Heart right ventricle (tissue), 16 donors: ENCODE measurements around the gene TMEM9B. TPM values are rescaled to one million over a fixed set of nuclear protein-coding genes. Genes with fewer than 3 reads are reported as not detected.

Experiments
- ATAC-seq, 8 donors: fragments of 200-7000 bp; cut with Tn5 transposase; one replicate each; pipeline ENCODE4 v1.9.1; 2020; ENCODE audit warnings: mild to moderate bottlenecking in 8 of 8, moderate library complexity in 8 of 8, moderate number of reproducible peaks in 1 of 8
- DNase-seq, 2 donors: peaks; one replicate each; pipeline ENCODE4 v3.0.0-alpha.2; 2020
- H3K27ac ChIP-seq, 10 donors: fragments of 200-600 bp; sonication (generic) in 2 of 10; one replicate each; pipeline versions ENCODE4 v1.5.0 to v1.8.0; 2020 to 2022; ENCODE audit warnings: mild to moderate bottlenecking in 3 of 10
- H3K27me3 ChIP-seq, 7 donors: fragments of 200-600 bp; one replicate each; pipeline ENCODE4 v1.8.0; 2021 to 2022; ENCODE audit warnings: mild to moderate bottlenecking in 2 of 7
- H3K36me3 ChIP-seq, 9 donors: fragments of 200-600 bp; sonication (generic) in 1 of 9; one replicate each; pipeline versions ENCODE4 v1.5.0 to v1.8.0; 2020 to 2022; ENCODE audit warnings: mild to moderate bottlenecking in 2 of 9
- H3K4me1 ChIP-seq, 9 donors: fragments of 200-600 bp; sonication (generic) in 1 of 9; one replicate each; pipeline versions ENCODE4 v1.5.0 to v1.8.0; 2020 to 2022; ENCODE audit warnings: mild to moderate bottlenecking in 4 of 9
- H3K4me3 ChIP-seq, 10 donors: fragments of 200-600 bp; sonication (generic) in 2 of 10; one replicate each; pipeline versions ENCODE4 v1.5.0 to v1.8.0; 2020 to 2022; ENCODE audit warnings: mild to moderate bottlenecking in 7 of 10, moderate library complexity in 2 of 10
- H3K9me3 ChIP-seq, 11 donors: fragments of 200-600 bp in 10 of 11; sonication (generic) in 2 of 11; one replicate each; pipeline versions ENCODE4 v1.5.0 to v1.8.0; 2013 to 2022; ENCODE audit warnings: mild to moderate bottlenecking in 2 of 11, control low read depth in 1 of 11, moderate library complexity in 1 of 11
- CTCF ChIP-seq, 9 donors: fragments of 200-600 bp; sonication (generic) in 2 of 9; IDR thresholded peaks; one replicate each; pipeline versions ENCODE4 v1.5.0 to v1.8.0; 2021 to 2022; ENCODE audit warnings: antibody characterized with exemption in 9 of 9, mild to moderate bottlenecking in 5 of 9, moderate library complexity in 1 of 9
- WGBS, 2 donors: extraction: QIAGEN DNeasy Blood & Tissue Kit; methylation state at CpG; one replicate each; pipeline ENCODE4 v1.1.7; 2013; ENCODE audit warnings: inconsistent platforms in 1 of 2; 5-methylcytosine and 5-hydroxymethylcytosine counted together
- intact Hi-C, 10 donors: fragments of 100-400 bp; cut with DNase I; formaldehyde crosslinking; loops; one replicate each; pipeline versions ENCODE4 v1.11.1 to v1.14.2; 2022
- polyA plus RNA-seq, 2 donors: library from polyadenylated mRNA; stranded (reverse); fragments of 200-250 nt; gene quantifications; one replicate each; pipeline ENCODE4 v1.2.3, GENCODE V29; 2013
- total RNA-seq, 10 donors: library from RNA; stranded (reverse); fragmentation: NEBNext Ultra II Directional in 3 of 10; extraction: Animal tissue kit (Norgen Biotek cat#: 25700) in 3 of 10; gene quantifications; one replicate each; pipeline versions ENCODE4 v1.2.1 to v1.2.4, GENCODE V29; 2021 to 2023
- donor health status: Arrhythmogenic right ventricular cardiomyopathy.
- donor health status: ischemic (EF 13 %, LVEDD 7.1; RV severe dilation, severe dysfunction).
- donor health status: healthy with polysubstance abuse.
- donor health status: DM: no; HTN: yes; CAD: no.
- donor health status: DM: no; HTN: no; CAD: no.
- donor health status: ischemic (EF 25% LVEDD 6.9; RV normal size, moderate dysfunction).
- donor health status: ischemic (EF 25% LVEDD 5.7; RV mildly dilated, moderate dysfunction).
- donor health status: healthy.
- donor health status: DM: yes; HTN: yes; CAD: no.
- donor health status: Ischemic cardiomyopathy.
- donor health status: ischemic (EF 35%, LVEDD 5.7; RV mildly dilated, moderate dysfunction).
- donor health status: nonischemic (EF 11% LVEDD 7.7; RV severe dilation, severe dysfunction).
- donor health status: DM: yes; HTN: yes; CAD: no.
- donor health status: PGD.
- donor health status: ischemic (EF 29% LVEDD 5.4; RV normal size, mild dysfunction).
- donor health status: nonischemic (EF 23%, LVEDD 6.1; RV moderate dilation, normal function).

Gene TMEM9B
- total and polyA plus RNA-seq, 12 donors = 23.8 to 56.7 (median 47.7) TPM

DNA sequence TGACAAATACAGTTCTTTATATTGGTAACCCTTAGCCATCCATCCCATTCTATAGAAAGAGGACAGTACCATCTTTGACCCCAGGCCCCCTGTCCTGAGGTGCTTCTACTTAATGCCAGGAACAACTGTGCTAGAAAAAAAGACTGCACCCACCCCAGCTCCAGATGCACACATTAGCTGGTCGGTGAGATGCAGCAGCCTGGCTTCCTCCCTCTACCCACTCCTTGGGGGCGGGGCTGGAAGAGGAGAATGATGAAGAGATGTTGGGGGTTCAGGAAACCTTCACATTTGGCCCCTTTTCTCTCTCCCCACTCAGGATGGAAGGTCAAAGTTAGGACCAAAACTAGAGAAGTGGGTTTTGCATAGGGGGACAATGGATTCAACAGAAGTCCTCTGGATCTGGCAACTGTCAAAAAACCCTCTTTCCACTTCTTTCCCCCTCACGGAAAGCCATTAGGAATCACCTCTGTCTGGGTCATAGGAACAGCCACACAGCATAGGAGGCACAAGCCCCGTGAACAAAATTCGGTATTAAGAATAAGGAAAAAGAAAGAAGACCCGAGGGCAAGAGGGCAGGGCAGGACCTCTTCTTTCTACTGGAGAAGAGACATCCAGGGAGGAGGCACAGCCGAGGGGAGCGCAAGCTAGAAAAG lies 38.8 kb upstream of the TMEM9B start:
- H3K27ac ChIP-seq = no peak overlapping the region
- H3K9me3 ChIP-seq = no peaks in the 10 kb centered on the region
- DNase-seq (no peak), ATAC-seq (no peak)
- intact Hi-C loops = no loop called here
- peak overlapping the region in 9 of 10 donors; percentile 32 to 56 (median 54) for H3K4me3 ChIP-seq
- WGBS, 2 donors = 12 to 15% methylated on average over 8 of the region's 8 CpGs
- peaks cover 7 to 27% (median 20%) of the 10 kb centered on the region in 9 donors for H3K4me1 ChIP-seq
- peaks cover 0 to 58% (median 31%) of the 10 kb centered on the region in 7 donors for H3K27me3 ChIP-seq
- no peaks in the 10 kb centered on the region for H3K36me3 ChIP-seq
- no peak for TF ChIP-seq CTCF (IDR thresholded peaks at IDR 0.05)

- peaks cover 0 to 60% (median 35%) of the 10 kb centered on the region in 7 donors for H3K27me3 ChIP-seq
- peak in 1 of 8 donors; percentile 17 for ATAC-seq
- intact Hi-C loops = no loop called here
- no peak for TF ChIP-seq CTCF (IDR thresholded peaks at IDR 0.05)
- H3K27ac ChIP-seq = no peak overlapping the region
- no peaks in the 10 kb centered on the region for H3K36me3 ChIP-seq
- H3K4me1 ChIP-seq = peaks cover 7 to 27% (median 19%) of the 10 kb centered on the region in 9 donors
- 73 to 83% methylated on average over 6 of the region's 6 CpGs for WGBS, 2 donors
- no peak for DNase-seq
- H3K4me3 ChIP-seq = no peak overlapping the region
- H3K9me3 ChIP-seq = no peaks in the 10 kb centered on the region
Observed at GRCh38 chr11:9001736-9002135, 37.5 kb upstream of the TMEM9B start.

DNA sequence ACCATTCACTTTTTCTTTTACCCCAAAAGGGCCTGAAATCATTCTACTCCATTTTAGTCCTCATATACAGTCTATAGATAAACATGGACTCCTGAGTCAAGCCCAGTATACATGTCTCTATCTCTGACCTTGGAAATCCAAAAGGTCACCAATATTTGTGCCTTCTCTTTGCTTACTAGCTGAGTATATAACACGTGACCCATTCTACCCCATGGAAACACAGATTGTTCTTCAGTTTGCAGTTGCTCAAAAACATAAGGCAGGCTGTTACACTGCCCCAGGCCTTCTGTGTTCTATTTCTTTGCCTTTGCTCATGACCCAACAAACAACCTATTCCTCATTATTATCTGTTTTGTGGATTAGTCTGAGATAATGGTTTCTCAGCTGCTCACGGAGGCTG lies 33.8 kb upstream of the TMEM9B start:
- Histone ChIP-seq H3K36me3 (no peaks in the 10 kb centered on the region), H3K9me3 (no peaks in the 10 kb centered on the region), H3K4me1 (peaks cover 0 to 10% (median 3%) of the 10 kb centered on the region in 9 donors), H3K4me3 (no peak overlapping the region), H3K27me3 (peaks cover 0 to 50% (median 25%) of the 10 kb centered on the region in 7 donors), H3K27ac (no peak overlapping the region)
- DNase-seq (no peak), ATAC-seq (no peak)
- no peak for TF ChIP-seq CTCF (IDR thresholded peaks at IDR 0.05)
- WGBS, 2 donors = 88 to 90% methylated on average over 2 of the region's 2 CpGs
- intact Hi-C loops = no loop called here

DNA sequence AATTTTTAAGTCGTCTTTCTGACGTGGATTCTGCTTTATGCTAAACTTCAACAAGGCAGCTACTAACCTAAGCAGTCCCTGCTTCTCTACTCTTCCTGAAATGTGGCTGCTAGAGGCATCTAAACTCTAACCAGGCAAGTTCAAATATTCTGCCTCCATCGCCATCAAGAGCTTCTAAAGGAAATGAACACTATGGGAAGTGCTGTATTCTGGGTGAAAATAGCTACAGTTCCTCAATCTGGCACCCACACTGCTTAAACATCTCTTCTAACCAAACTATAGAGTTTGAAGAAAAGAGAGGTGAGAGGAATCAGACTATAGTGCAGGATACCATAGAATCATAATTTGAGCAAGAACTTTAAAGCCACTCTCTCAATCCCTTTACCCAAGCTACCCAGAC lies 33.2 kb upstream of the TMEM9B start:
- DNase-seq (no peak), ATAC-seq (no peak)
- H3K9me3 ChIP-seq = no peaks in the 10 kb centered on the region
- H3K4me1 ChIP-seq = peaks cover 0 to 5% (median 0%) of the 10 kb centered on the region in 9 donors
- no peaks in the 10 kb centered on the region for H3K36me3 ChIP-seq
- TF ChIP-seq CTCF (IDR thresholded peaks at IDR 0.05) = no peak
- H3K4me3 ChIP-seq = no peak overlapping the region
- 89 to 95% methylated on average over 3 of the region's 3 CpGs for WGBS, 2 donors
- H3K27me3 ChIP-seq = peaks cover 0 to 44% (median 20%) of the 10 kb centered on the region in 7 donors
- intact Hi-C loops = no loop called here
- H3K27ac ChIP-seq = no peak overlapping the region
